Activated B cell treated with CpG ODN at 0.5 μM for 24 hours (primary cell): Measurements from ENCODE around the gene GINS2. TPM values are rescaled to one million over a fixed set of nuclear protein-coding genes. Genes with fewer than 3 reads are reported as not detected.

ENCODE experiments used
- ATAC-seq: fragments of 200-7000 bp; cut with Tn5 transposase; one replicate; pipeline ENCODE4 v1.10.0; 2021; ENCODE audit warnings: low read depth, mild to moderate bottlenecking, moderate library complexity
- CTCF ChIA-PET: fragments of 350-600 bp; sonication (Branson Sonifier 250); formaldehyde crosslinking; loops from one replicate; lab custom pipeline; 2021; ENCODE audit warnings: antibody characterized with exemption; lab: Charles Lee
- POLR2A ChIA-PET: fragments of 350-600 bp; sonication (Branson Sonifier 250); formaldehyde crosslinking; loops from one replicate; lab custom pipeline; 2021; ENCODE audit warnings: antibody characterized with exemption; lab: Charles Lee
- DNase-seq: peaks from one replicate; pipeline ENCODE4 v3.0.0; 2022
- H3K27ac Mint-ChIP-seq: one replicate; pipeline ENCODE4 v1.8.0; 2020; ENCODE audit warnings: mixed read lengths
- H3K27me3 Mint-ChIP-seq: one replicate; pipeline ENCODE4 v1.8.0; 2021; ENCODE audit warnings: mixed read lengths
- H3K36me3 Mint-ChIP-seq: one replicate; pipeline ENCODE4 v1.8.0; 2021; ENCODE audit warnings: low read depth, mixed read lengths
- H3K4me1 Mint-ChIP-seq: one replicate; pipeline ENCODE4 v1.8.0; 2021; ENCODE audit warnings: mixed read lengths
- H3K4me3 Mint-ChIP-seq: one replicate; pipeline ENCODE4 v1.8.0; 2020; ENCODE audit warnings: mild to moderate bottlenecking, mixed read lengths
- H3K9me3 Mint-ChIP-seq: one replicate; pipeline ENCODE4 v1.8.0; 2020; ENCODE audit warnings: mixed read lengths
- CTCF ChIP-seq: fragments of 200-600 bp; IDR thresholded peaks from one replicate; pipeline ENCODE4 v1.8.0; 2022; ENCODE audit warnings: antibody characterized with exemption, mild to moderate bottlenecking
- intact Hi-C: fragments of 100-400 bp; cut with micrococcal nuclease; formaldehyde crosslinking; loops from one replicate; pipeline ENCODE4 v1.15.1; 2024
- total RNA-seq: library from RNA; stranded (reverse); gene quantifications from 2 replicates; pipeline ENCODE4 v1.2.3, GENCODE V29; 2022

GINS2 gene
- total RNA-seq, 1 donor from 2014 or later: 6.0 TPM

DNA sequence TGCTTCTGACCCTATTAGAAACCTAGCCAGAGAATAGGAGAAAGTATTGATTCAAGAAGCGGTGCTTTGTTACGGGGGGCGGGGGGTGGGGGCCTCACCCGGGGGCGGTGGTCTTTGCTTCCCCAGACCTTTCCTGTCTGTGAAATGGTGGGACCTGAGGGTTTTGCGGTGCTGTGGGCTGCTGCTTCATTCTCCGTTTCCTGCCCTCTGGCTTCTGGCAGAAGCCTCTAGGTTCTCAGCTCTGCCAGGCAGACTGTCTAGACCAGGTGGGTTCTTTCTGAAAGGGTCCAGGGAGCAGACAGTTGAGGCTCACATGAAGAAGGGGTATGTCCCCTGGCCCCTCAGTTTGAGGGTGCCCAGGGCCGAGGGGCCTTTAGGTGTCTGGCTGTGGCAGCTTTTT is 61.7 kb downstream of the GINS2 start:
- intact Hi-C loops: no loop called here
- no peak for ATAC-seq
- DNase-seq: no peak
- Mint-ChIP-seq H3K4me1 (peaks cover 33% of the 10 kb centered on the region), H3K4me3 (no peak overlapping the region), H3K27ac (no peak overlapping the region), H3K36me3 (peaks cover 21% of the 10 kb centered on the region), H3K9me3 (peaks cover 4% of the 10 kb centered on the region), H3K27me3 (no peaks in the 10 kb centered on the region)
- CTCF ChIA-PET: interaction anchor here (0.7 kb wide), 1 partner anchor 11 kb away, joined by 3 read pairs; no protein-coding TSS in a partner anchor
- no peak for TF ChIP-seq CTCF
- POLR2A ChIA-PET: interaction anchor here (0.6 to 0.7 kb wide), 3 partner anchors 56 to 126 kb away, joined by 4 to 10 read pairs (median 7); no protein-coding TSS in a partner anchor

Other genes starting within 250 kb of the GINS2 start
- 37.8 and 48.3 TPM in 2 replicates for gene GSE1, start 75.6 kb downstream of the GINS2 start, total RNA-seq
- gene C16orf74, start 62.1 kb upstream of the GINS2 start, total RNA-seq: 16.1 and 18.3 TPM in 2 replicates
- gene EMC8, start 110.6 kb upstream of the GINS2 start, total RNA-seq: 27.8 and 29.0 TPM in 2 replicates
- gene COX4I1, start 110.7 kb upstream of the GINS2 start, total RNA-seq: 578 TPM in 2 replicates
- 234 and 248 TPM in 2 replicates for gene IRF8, start 210.2 kb upstream of the GINS2 start, total RNA-seq